Measurements from ENCODE around the gene EEF1AKMT3. TPM values are rescaled to one million over a fixed set of nuclear protein-coding genes. Genes with fewer than 3 reads are reported as not detected.

EEF1AKMT3 gene
- total RNA-seq, 4 donors from 2014 or later: 1.9 to 6.7 (median 4.3) TPM

GRCh38 chr12:57724003-57724935 is 48.1 kb upstream of the EEF1AKMT3 start:
- H3K27me3 ChIP-seq: peaks cover 20% of the 10 kb centered on the region
- intact Hi-C loops (cut with DNase I; ENCODE audit: low total_unique reads): no loop called here
- 81% methylated on average over 12 of the region's 12 CpGs; no CpG with 5 or more reads in 1 of the 2 donors for WGBS, 2 donors (ENCODE audit: low coverage in 1 of 2)
- no peak overlapping the region for H3K27ac ChIP-seq
- H3K4me1 ChIP-seq: peaks cover 3 to 17% (median 9%) of the 10 kb centered on the region in 4 donors
- H3K4me3 ChIP-seq: no peak overlapping the region
- DNase-seq: no peak
- H3K36me3 ChIP-seq: peaks cover 0 to 8% (median 2%) of the 10 kb centered on the region in 4 donors
- TF ChIP-seq POLR2A (IDR thresholded peaks at IDR 0.05): no peak
- TF ChIP-seq POLR2AphosphoS5 (IDR thresholded peaks at IDR 0.05): no peak
- no peak for TF ChIP-seq EP300 (IDR thresholded peaks at IDR 0.05; ENCODE audit: low read depth)
- no peak for TF ChIP-seq CTCF (IDR thresholded peaks at IDR 0.05)
- in situ Hi-C loops (cut with MboI; ENCODE audit: low pct_ligation_motif_present in 1 of 4, low pct_unique_long_range_greater_than_20kb in 1 of 4, low sequenced_read_pairs in 3 of 4): no loop called here
- no peaks in the 10 kb centered on the region for H3K9me3 ChIP-seq

- intact Hi-C loops (cut with DNase I; ENCODE audit: low total_unique reads): no loop called here
- peaks cover 20% of the 10 kb centered on the region for H3K27me3 ChIP-seq
- H3K36me3 ChIP-seq: peaks cover 0 to 3% (median 0%) of the 10 kb centered on the region in 4 donors
- no peak overlapping the region for H3K27ac ChIP-seq
- peaks cover 3 to 17% (median 9%) of the 10 kb centered on the region in 4 donors for H3K4me1 ChIP-seq
- H3K9me3 ChIP-seq: no peaks in the 10 kb centered on the region
- in situ Hi-C loops (cut with MboI; ENCODE audit: low pct_ligation_motif_present in 1 of 4, low pct_unique_long_range_greater_than_20kb in 1 of 4, low sequenced_read_pairs in 3 of 4): no loop called here
- no peak for TF ChIP-seq POLR2A (IDR thresholded peaks at IDR 0.05)
- no peak for TF ChIP-seq EP300 (IDR thresholded peaks at IDR 0.05; ENCODE audit: low read depth)
- TF ChIP-seq POLR2AphosphoS5 (IDR thresholded peaks at IDR 0.05): no peak
- no peak for TF ChIP-seq CTCF (IDR thresholded peaks at IDR 0.05)
- no peak overlapping the region for H3K4me3 ChIP-seq
- WGBS, 2 donors (ENCODE audit: low coverage in 1 of 2): 34 to 45% methylated on average over 3 to 11 of the region's 11 CpGs
- DNase-seq: no peak
These were observed 47.3 kb upstream of the EEF1AKMT3 start for GRCh38 chr12:57724936-57725740.

GRCh38 chr12:57725851-57726150 is 46.6 kb upstream of the EEF1AKMT3 start:
- intact Hi-C loops (cut with DNase I; ENCODE audit: low total_unique reads) (no loop called here), in situ Hi-C loops (cut with MboI; ENCODE audit: low pct_ligation_motif_present in 1 of 4, low pct_unique_long_range_greater_than_20kb in 1 of 4, low sequenced_read_pairs in 3 of 4) (no loop called here)
- no peak for DNase-seq
- WGBS, 2 donors (ENCODE audit: low coverage in 1 of 2): 35% methylated on average over 10 of the region's 10 CpGs; no CpG with 5 or more reads in 1 of the 2 donors
- H3K4me1 ChIP-seq: peaks cover 3 to 17% (median 9%) of the 10 kb centered on the region in 4 donors
- no peak for TF ChIP-seq POLR2A (IDR thresholded peaks at IDR 0.05)
- TF ChIP-seq EP300 (IDR thresholded peaks at IDR 0.05; ENCODE audit: low read depth): no peak
- no peak for TF ChIP-seq POLR2AphosphoS5 (IDR thresholded peaks at IDR 0.05)
- no peak for TF ChIP-seq CTCF (IDR thresholded peaks at IDR 0.05)
- H3K9me3 ChIP-seq: no peaks in the 10 kb centered on the region
- H3K36me3 ChIP-seq: no peaks in the 10 kb centered on the region
- H3K27me3 ChIP-seq: peaks cover 20% of the 10 kb centered on the region
- H3K27ac ChIP-seq: peak overlapping the region in 2 of 4 donors; percentile 27 to 70
- H3K4me3 ChIP-seq: peak overlapping the region in 3 of 4 donors; percentile 28 to 59 (median 57)
